OCI-LY1 (cell line): ENCODE results near the gene MACROD2.

Experiments
- H2AFZ ChIP-seq: fragments of 200-600 bp; sonication (generic), shearing (Covaris generic); 2 replicates; pipeline ENCODE4 v1.6.0; 2014; ENCODE audit warnings: antibody characterized with exemption, mild to moderate bottlenecking, low read length
- H3F3A ChIP-seq: fragments of 200-600 bp; sonication (generic), shearing (Covaris generic); 2 replicates; pipeline ENCODE4 v1.6.0; 2014; ENCODE audit warnings: mild to moderate bottlenecking, antibody characterized with exemption, low read length, moderate library complexity; ENCODE audit not compliant: insufficient read depth
- H3K27ac ChIP-seq: fragments of 200-600 bp; sonication (generic); 2 replicates; pipeline ENCODE4 v1.5.1; 2014; ENCODE audit warnings: low read length, mixed run types, mild to moderate bottlenecking, low read depth; ENCODE audit not compliant: poor library complexity, severe bottlenecking
- H3K27me3 ChIP-seq: fragments of 200-600 bp; sonication (generic); 2 replicates; pipeline ENCODE4 v1.6.0; 2014; ENCODE audit warnings: antibody characterized with exemption, mild to moderate bottlenecking, low read length, moderate library complexity; ENCODE audit not compliant: insufficient read depth
- H3K36me3 ChIP-seq: fragments of 200-600 bp; sonication (generic); 2 replicates; pipeline ENCODE4 v1.6.1; 2014; ENCODE audit warnings: mild to moderate bottlenecking, antibody characterized with exemption, low read length, moderate library complexity, mixed read lengths; ENCODE audit not compliant: insufficient read depth
- H3K4me1 ChIP-seq: fragments of 200-600 bp; sonication (generic); 2 replicates; pipeline ENCODE4 v1.5.1; 2014; ENCODE audit warnings: mild to moderate bottlenecking, low read length, moderate library complexity; ENCODE audit not compliant: insufficient read depth, severe bottlenecking
- H3K4me2 ChIP-seq: fragments of 200-600 bp; sonication (generic), shearing (Covaris generic); 2 replicates; pipeline ENCODE4 v1.6.1; 2014; ENCODE audit warnings: low read length
- H3K4me3 ChIP-seq: fragments of 200-600 bp; sonication (generic); 2 replicates; pipeline ENCODE4 v1.5.1; 2014; ENCODE audit warnings: low read length, low read depth, mild to moderate bottlenecking, mixed read lengths; ENCODE audit not compliant: poor library complexity, severe bottlenecking
- H3K79me2 ChIP-seq: fragments of 200-600 bp; shearing (Covaris generic); 2 replicates; pipeline ENCODE4 v1.6.1; 2016; ENCODE audit warnings: mixed run types, low read length, mixed read lengths; ENCODE audit not compliant: insufficient read depth
- H3K9ac ChIP-seq: fragments of 200-600 bp; sonication (generic), shearing (Covaris generic); 2 replicates; pipeline ENCODE4 v1.6.1; 2014; ENCODE audit warnings: mild to moderate bottlenecking, low read length, mixed read lengths
- H3K9me2 ChIP-seq: fragments of 200-600 bp; sonication (generic), shearing (Covaris generic); 2 replicates; pipeline ENCODE4 v1.6.1; 2014; ENCODE audit warnings: low read depth, mild to moderate bottlenecking, low read length, mixed read lengths
- H3K9me3 ChIP-seq: fragments of 200-600 bp; shearing (Covaris generic); 2 replicates; pipeline ENCODE4 v1.6.1; 2014; ENCODE audit warnings: low read length, mixed read lengths
- H4K20me1 ChIP-seq: fragments of 200-600 bp; sonication (generic), shearing (Covaris generic); 2 replicates; pipeline ENCODE4 v1.6.0; 2016; ENCODE audit warnings: mild to moderate bottlenecking, low read length; ENCODE audit not compliant: insufficient read depth
- EZH2 ChIP-seq: fragments of 200-600 bp; sonication (generic), shearing (Covaris generic); IDR thresholded peaks from 2 replicates; pipeline ENCODE4 v1.8.0; 2017; ENCODE audit warnings: borderline replicate concordance, mixed run types, mild to moderate bottlenecking, antibody characterized with exemption, low read length, moderate library complexity, mixed read lengths
- TF ChIP-seq, protein P1 (sequence below): fragments of 200-600 bp; sonication (generic), shearing (Covaris generic); IDR thresholded peaks from 2 replicates; pipeline ENCODE4 v1.5.1; 2017; ENCODE audit warnings: mild to moderate bottlenecking, antibody characterized with exemption, low read length, moderate library complexity, mixed read lengths

MACROD2 gene

GRCh38 chr20:14432597-14432996 lies 437.3 kb downstream of the MACROD2 start:
- TF ChIP-seq, protein P1, sequence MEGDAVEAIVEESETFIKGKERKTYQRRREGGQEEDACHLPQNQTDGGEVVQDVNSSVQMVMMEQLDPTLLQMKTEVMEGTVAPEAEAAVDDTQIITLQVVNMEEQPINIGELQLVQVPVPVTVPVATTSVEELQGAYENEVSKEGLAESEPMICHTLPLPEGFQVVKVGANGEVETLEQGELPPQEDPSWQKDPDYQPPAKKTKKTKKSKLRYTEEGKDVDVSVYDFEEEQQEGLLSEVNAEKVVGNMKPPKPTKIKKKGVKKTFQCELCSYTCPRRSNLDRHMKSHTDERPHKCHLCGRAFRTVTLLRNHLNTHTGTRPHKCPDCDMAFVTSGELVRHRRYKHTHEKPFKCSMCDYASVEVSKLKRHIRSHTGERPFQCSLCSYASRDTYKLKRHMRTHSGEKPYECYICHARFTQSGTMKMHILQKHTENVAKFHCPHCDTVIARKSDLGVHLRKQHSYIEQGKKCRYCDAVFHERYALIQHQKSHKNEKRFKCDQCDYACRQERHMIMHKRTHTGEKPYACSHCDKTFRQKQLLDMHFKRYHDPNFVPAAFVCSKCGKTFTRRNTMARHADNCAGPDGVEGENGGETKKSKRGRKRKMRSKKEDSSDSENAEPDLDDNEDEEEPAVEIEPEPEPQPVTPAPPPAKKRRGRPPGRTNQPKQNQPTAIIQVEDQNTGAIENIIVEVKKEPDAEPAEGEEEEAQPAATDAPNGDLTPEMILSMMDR: no peak
- TF ChIP-seq EZH2: no peak
- no peaks in the 10 kb centered on the region for H3K9me3 ChIP-seq
- H3K79me2 ChIP-seq: no peaks in the 10 kb centered on the region
- no peak overlapping the region for H2AFZ ChIP-seq
- H3K4me3 ChIP-seq: no peak overlapping the region
- H3K4me1 ChIP-seq: no peaks in the 10 kb centered on the region
- no peaks in the 10 kb centered on the region for H3K36me3 ChIP-seq
- H3F3A ChIP-seq: no peaks in the 10 kb centered on the region
- H3K27ac ChIP-seq: no peak overlapping the region
- H4K20me1 ChIP-seq: no peaks in the 10 kb centered on the region
- H3K4me2 ChIP-seq: no peak overlapping the region
- no peaks in the 10 kb centered on the region for H3K9me2 ChIP-seq
- no peak overlapping the region for H3K9ac ChIP-seq
- H3K27me3 ChIP-seq: no peaks in the 10 kb centered on the region

GRCh38 chr20:14434384-14435136 lies 439.2 kb downstream of the MACROD2 start:
- H3K27ac ChIP-seq: no peak overlapping the region
- H3K79me2 ChIP-seq: no peaks in the 10 kb centered on the region
- no peak overlapping the region for H3K4me3 ChIP-seq
- H3K4me1 ChIP-seq: no peaks in the 10 kb centered on the region
- no peaks in the 10 kb centered on the region for H3K27me3 ChIP-seq
- H3K9ac ChIP-seq: no peak overlapping the region
- H3F3A ChIP-seq: no peaks in the 10 kb centered on the region
- no peak overlapping the region for H2AFZ ChIP-seq
- H3K9me2 ChIP-seq: no peaks in the 10 kb centered on the region
- TF ChIP-seq, protein P1: no peak
- TF ChIP-seq EZH2: no peak
- no peak overlapping the region for H3K4me2 ChIP-seq
- H3K9me3 ChIP-seq: no peaks in the 10 kb centered on the region
- no peaks in the 10 kb centered on the region for H4K20me1 ChIP-seq
- no peaks in the 10 kb centered on the region for H3K36me3 ChIP-seq

DNA sequence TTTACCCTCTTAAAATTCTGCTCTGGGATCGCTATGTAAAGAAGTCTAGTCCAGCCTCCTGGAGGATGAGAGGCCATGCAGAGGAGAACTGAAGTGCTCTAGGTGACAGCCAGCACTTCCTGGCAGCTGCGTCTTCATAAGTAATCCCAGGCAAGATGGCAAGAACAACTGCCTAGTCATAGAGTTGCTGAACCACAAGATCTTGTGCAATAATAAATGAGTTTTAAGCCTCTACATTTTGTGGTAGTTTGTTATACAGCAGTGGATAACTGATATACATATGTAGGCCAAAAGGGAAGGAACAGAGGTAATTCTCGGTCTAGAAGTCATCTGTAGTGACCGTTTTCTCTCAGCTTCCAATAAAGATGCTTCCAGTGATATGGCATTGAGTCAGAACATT lies 445.9 kb downstream of the MACROD2 start:
- TF ChIP-seq EZH2: no peak
- TF ChIP-seq, protein P1: no peak
- Histone ChIP-seq H3K27me3 (no peaks in the 10 kb centered on the region), H3K4me2 (no peak overlapping the region), H2AFZ (no peak overlapping the region), H4K20me1 (no peaks in the 10 kb centered on the region), H3K27ac (no peak overlapping the region), H3K4me1 (no peaks in the 10 kb centered on the region), H3K4me3 (no peak overlapping the region), H3F3A (no peaks in the 10 kb centered on the region), H3K9me2 (no peaks in the 10 kb centered on the region), H3K79me2 (no peaks in the 10 kb centered on the region), H3K9me3 (no peaks in the 10 kb centered on the region), H3K9ac (no peak overlapping the region), H3K36me3 (no peaks in the 10 kb centered on the region)
